Retinal pigment epithelial cell (primary cell): ENCODE measurements around the gene CTXN3.
A peak's percentile ranks its signal among the peaks of the same experiment; 100 is the strongest.

Source experiments
- DNase-seq: peaks from one replicate; pipeline ENCODE4 v3.0.0-alpha.2; 2010; ENCODE audit warnings: low read depth
- H3K4me3 ChIP-seq: 2 replicates; pipeline ENCODE4 v1.5.1; 2011; ENCODE audit warnings: mild to moderate bottlenecking, low read length, control low read depth, moderate library complexity
- TF ChIP-seq, protein P1 (sequence below): conservative IDR thresholded peaks from 2 replicates; pipeline ENCODE4 v1.5.1; 2011; ENCODE audit warnings: low read depth, low read length, control low read depth, inconsistent platforms

CTXN3 gene

DNA sequence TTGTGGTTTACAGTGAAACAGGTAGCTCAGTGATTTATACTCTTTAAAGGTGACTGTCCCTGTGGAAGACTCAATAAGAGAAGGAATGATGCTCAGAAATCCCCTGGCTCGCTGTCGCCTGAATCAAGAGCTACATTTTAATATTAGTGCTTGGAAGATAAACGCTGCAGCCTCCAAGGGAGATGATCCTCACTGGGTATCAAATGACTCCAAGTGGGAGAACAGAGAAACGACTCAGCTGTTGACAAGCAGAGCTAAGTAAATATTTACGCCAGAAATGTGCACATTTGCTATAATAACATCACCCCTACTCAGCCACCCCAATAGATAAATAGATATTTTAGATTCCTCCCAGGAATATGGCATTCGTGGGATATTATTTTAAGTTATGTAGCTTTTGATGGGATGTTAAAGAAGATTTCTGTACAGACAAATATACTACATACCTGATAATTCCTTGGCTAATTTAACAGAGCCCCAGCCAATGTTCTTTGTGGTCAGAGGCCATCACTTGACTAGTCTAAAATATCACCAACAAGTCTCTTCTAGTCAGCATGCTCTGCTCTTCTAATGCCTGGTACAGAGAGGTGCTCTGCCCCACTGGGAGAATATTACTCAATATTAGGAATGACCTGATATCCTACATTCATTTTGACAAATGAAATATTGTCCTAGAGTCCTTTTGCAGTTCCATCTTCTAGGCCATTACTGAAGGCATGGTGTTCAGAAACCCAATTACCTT is 36.0 kb downstream of the CTXN3 start:
- H3K4me3 ChIP-seq, result no peak overlapping the region
- TF ChIP-seq, protein P1, sequence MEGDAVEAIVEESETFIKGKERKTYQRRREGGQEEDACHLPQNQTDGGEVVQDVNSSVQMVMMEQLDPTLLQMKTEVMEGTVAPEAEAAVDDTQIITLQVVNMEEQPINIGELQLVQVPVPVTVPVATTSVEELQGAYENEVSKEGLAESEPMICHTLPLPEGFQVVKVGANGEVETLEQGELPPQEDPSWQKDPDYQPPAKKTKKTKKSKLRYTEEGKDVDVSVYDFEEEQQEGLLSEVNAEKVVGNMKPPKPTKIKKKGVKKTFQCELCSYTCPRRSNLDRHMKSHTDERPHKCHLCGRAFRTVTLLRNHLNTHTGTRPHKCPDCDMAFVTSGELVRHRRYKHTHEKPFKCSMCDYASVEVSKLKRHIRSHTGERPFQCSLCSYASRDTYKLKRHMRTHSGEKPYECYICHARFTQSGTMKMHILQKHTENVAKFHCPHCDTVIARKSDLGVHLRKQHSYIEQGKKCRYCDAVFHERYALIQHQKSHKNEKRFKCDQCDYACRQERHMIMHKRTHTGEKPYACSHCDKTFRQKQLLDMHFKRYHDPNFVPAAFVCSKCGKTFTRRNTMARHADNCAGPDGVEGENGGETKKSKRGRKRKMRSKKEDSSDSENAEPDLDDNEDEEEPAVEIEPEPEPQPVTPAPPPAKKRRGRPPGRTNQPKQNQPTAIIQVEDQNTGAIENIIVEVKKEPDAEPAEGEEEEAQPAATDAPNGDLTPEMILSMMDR, result no peak
- no peak for DNase-seq

DNA sequence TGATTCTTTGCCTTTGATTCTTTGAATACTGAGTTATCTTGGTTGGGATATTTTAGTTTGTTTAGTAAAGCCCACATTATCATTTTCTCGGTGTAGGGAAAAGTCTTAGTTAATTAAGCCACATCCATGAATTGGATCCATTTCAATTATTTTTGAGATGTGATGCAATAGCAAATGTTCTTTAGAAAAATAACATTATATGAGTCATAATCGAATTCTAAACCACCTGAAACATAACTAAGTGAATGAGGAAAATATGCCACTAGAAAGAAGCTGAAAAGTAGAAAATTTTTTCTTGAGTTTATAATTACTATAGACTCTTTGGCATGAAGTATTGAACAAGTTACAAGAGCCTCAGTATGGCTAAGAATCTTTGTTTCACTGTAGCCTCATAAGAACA is 36.8 kb downstream of the CTXN3 start:
- peak; percentile 44 for DNase-seq
- TF ChIP-seq, protein P1, result no peak
- H3K4me3 ChIP-seq, result no peak overlapping the region

DNA sequence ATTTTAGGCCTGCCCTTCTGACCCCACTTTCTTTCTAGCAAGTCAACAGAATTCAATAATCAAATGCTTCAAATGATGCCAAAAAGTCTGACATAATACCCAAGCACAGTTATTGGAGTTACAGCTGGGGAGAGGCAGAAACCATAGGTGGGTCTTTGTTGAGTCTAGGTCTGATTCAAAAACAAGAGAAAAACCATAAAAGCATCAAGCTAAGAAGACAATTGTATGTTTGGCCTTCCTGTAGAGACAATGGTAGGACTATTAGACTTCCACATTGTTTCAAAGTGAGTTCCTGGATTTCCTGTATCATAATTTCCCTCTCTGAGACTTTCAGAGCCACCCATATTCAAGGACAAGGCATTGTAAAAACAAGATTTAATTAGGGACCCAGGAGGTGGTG is 37.5 kb downstream of the CTXN3 start:
- H3K4me3 ChIP-seq, result no peak overlapping the region
- no peak for DNase-seq
- TF ChIP-seq, protein P1, result no peak

DNA sequence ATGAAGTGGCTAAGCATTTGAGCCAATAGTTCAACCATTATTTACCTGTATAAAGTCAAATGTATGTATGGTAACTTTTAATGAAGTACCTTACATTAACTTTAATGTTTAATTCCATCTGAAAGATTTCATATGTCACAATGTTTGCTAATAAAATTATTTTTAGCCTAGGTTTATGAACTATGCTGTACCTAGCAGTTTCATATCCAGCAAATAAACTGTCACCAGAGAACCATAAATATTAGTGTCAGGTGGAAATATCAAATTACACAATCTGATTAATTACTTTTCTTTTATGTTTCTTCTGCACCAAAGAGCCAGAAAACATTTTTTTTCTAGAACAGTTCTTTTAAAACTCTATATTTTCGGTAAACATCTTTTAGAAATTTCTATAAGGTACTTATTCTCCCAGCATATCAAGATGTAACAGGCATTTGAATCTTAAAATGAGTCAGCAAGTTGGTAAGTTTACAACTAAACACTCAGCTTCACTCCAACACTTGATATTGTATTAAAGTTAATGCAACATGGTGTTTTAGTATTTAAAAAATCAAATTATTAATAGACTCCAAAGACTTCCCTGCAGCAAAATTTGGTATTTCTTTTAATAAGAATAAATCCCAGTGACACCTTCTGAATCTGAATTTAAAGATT is 45.8 kb downstream of the CTXN3 start:
- TF ChIP-seq, protein P1, result no peak
- DNase-seq, result no peak
- no peak overlapping the region for H3K4me3 ChIP-seq

DNA sequence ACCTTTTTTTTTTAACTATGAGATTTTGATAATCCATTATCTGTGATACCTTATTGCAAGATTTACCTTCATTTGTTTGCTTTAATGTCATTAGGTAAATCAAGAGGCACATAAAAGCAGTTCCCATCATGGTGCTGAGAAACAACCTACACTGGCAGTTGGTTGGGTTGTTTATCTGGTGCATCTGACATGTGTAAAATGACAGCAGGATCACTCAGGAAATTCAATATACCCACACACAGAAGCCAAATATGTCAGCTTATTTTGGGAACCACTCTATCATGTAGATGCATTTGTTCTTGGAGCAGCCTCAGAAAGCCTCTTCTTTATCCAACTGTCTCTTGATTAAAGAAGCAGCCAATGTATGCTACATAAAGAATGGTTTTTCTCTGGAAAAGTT is 46.5 kb downstream of the CTXN3 start:
- no peak overlapping the region for H3K4me3 ChIP-seq
- DNase-seq, result no peak
- TF ChIP-seq, protein P1, result no peak

DNA sequence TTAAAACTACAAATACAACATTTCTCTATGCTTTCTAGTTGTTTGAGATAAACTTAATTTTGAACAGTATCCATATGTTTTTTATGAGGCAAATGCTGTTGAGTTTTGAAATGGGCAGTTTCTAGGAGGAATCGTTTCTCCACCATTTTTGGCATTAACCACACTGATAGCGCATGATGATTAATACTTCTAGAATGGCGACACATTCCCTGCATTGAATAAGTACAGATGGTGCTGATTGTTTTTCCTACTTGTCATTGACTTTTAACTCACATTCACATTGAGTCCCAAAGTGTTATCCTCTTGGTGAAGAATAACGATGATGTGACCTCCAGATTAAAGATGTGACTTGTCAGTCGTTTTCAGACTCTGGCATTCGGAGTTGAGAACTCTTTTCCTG is 47.8 kb downstream of the CTXN3 start:
- DNase-seq, result no peak

More for the DNA sequence above, 47.8 kb downstream of the CTXN3 start:
- TF ChIP-seq, protein P1, result no peak
- no peak overlapping the region for H3K4me3 ChIP-seq
